ENCODE results near the gene STRN3.
"Not testable (repeated sequence)": the region's sequence is repeated elsewhere in the genome, so short reads cannot be mapped to it uniquely, and the experiment has no call there.

- not testable (repeated sequence) for TF ChIP-seq POLR2A (IDR thresholded peaks at IDR 0.05; ENCODE audit: low read depth, low read length); POLR2AphosphoS5 (IDR thresholded peaks at IDR 0.05; ENCODE audit: low read depth, low read length); TAF1 (IDR thresholded peaks at IDR 0.05; ENCODE audit: borderline replicate concordance, low read depth, low read length)
Observed at GRCh38 chr14:31052905-31053586, 26.9 kb upstream of the STRN3 start.
